ENCODE measurements around the gene ESYT1.

ESYT1 gene

GRCh38 chr12:56127888-56128669 is at the start of gene ESYT1:
Gene ESYT1, plus strand, starts transcription at chr12:56128267. Its CDS starts 53 bp downstream, at chr12:56128320.
- peak; percentile 98 for DNase-seq (ENCODE audit: low spot score)

- DNase-seq (ENCODE audit: low spot score), result no peak
These were observed 49.6 kb upstream of the ESYT1 start for GRCh38 chr12:56078427-56078826.

GRCh38 chr12:56078931-56079722 is 48.9 kb upstream of the ESYT1 start:
- peak; percentile 68 for DNase-seq (ENCODE audit: low spot score)

GRCh38 chr12:56079723-56080555 is 48.1 kb upstream of the ESYT1 start, which contains the start of gene ERBB3:
Gene ERBB3, plus strand, starts transcription at chr12:56080165. Its CDS starts 136 bp downstream, at chr12:56080301.
- DNase-seq (ENCODE audit: low spot score), result peak; percentile 38

GRCh38 chr12:56080556-56081138 is 47.4 kb upstream of the ESYT1 start:
- DNase-seq (ENCODE audit: low spot score), result no peak

- DNase-seq (ENCODE audit: low spot score), result no peak
These were observed 46.4 kb upstream of the ESYT1 start for GRCh38 chr12:56081393-56082347.

- no peak for DNase-seq (ENCODE audit: low spot score)
These were observed 45.7 kb upstream of the ESYT1 start for GRCh38 chr12:56082382-56082781.

- DNase-seq (ENCODE audit: low spot score), result no peak
These were observed 45.1 kb upstream of the ESYT1 start for GRCh38 chr12:56082967-56083366.

GRCh38 chr12:56084958-56085543 is 43.0 kb upstream of the ESYT1 start:
- no peak for DNase-seq (ENCODE audit: low spot score)

- DNase-seq (ENCODE audit: low spot score), result no peak
These were observed 42.0 kb upstream of the ESYT1 start for GRCh38 chr12:56086096-56086495.

- no peak for DNase-seq (ENCODE audit: low spot score)
These were observed 41.5 kb upstream of the ESYT1 start for GRCh38 chr12:56086608-56087007.

GRCh38 chr12:56087220-56087619 is 40.8 kb upstream of the ESYT1 start:
- DNase-seq (ENCODE audit: low spot score), result no peak

GRCh38 chr12:56097738-56098137 is 30.3 kb upstream of the ESYT1 start:
- DNase-seq (ENCODE audit: low spot score), result no peak

GRCh38 chr12:56098592-56098991 is 29.5 kb upstream of the ESYT1 start:
- no peak for DNase-seq (ENCODE audit: low spot score)

GRCh38 chr12:56099787-56100186 is 28.3 kb upstream of the ESYT1 start:
- DNase-seq (ENCODE audit: low spot score), result no peak

GRCh38 chr12:56101045-56101444 is 27.0 kb upstream of the ESYT1 start:
- DNase-seq (ENCODE audit: low spot score), result no peak

- DNase-seq (ENCODE audit: low spot score), result no peak
These were observed 25.4 kb upstream of the ESYT1 start for GRCh38 chr12:56102683-56103065.

GRCh38 chr12:56103066-56103711 is 24.9 kb upstream of the ESYT1 start:
- no peak for DNase-seq (ENCODE audit: low spot score)

GRCh38 chr12:56103823-56104108 is 24.3 kb upstream of the ESYT1 start:
- DNase-seq (ENCODE audit: low spot score), result no peak
